NT2/D1 (cell line): ENCODE results near the gene CCNC.

Experiments used
- SUZ12 ChIP-seq: IDR thresholded peaks from 2 replicates; pipeline ENCODE4 v1.6.1; 2011; ENCODE audit not compliant: insufficient read length, insufficient read depth; ENCODE audit errors: extremely low read depth
- YY1 ChIP-seq: IDR thresholded peaks from 2 replicates; pipeline ENCODE4 v1.6.1; 2011; ENCODE audit not compliant: insufficient read length, insufficient read depth
- ZNF274 ChIP-seq: IDR thresholded peaks from 2 replicates; pipeline ENCODE4 v1.6.1; 2011; ENCODE audit warnings: mild to moderate bottlenecking, low read depth, low read length

DNA sequence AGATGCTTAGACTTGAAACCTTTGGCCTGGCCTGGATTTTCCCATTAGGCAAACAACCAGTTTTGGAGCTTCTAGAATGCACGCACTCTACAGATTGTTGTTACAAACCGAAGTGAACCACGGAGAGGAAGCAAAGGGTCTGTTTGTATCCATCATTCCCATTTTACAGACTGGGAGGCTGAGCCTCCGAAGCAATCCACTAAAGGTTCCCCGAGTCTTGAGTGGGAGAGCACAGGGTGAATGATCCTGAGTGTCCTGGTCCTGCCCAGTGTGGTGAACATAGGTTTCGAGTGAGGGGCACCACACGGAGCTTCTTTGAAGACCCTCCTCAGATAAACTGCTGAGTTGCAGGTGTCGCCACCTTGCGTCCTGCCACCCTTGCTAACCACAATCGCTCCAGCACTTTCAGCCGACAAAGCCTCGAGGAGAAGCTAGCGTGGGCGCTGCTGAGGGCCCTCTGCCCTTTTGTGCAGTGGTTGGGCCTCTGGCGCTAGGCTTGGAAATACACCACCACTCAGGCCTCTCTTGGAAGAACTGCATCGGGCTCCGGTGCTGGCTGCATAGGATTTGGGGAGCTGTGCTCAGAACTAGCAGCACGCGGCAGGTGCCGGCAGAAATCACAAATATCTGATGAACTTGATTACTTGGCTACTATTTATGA is 36.7 kb upstream of the CCNC start:
- no peak for TF ChIP-seq ZNF274
- TF ChIP-seq SUZ12, result no peak
- no peak for TF ChIP-seq YY1
